A549 (cell line): ENCODE results near the gene LIPT2. TPM values are rescaled to one million over a fixed set of nuclear protein-coding genes. Genes with fewer than 3 reads are reported as not detected.
"Not testable (repeated sequence)": the region's sequence is repeated elsewhere in the genome, so short reads cannot be mapped to it uniquely, and the experiment has no call there.

Source experiments
- ATAC-seq, 2 experiments: fragments of 200-7000 bp in 1 of 2; fragments of >200 bp in 1 of 2; cut with Nextera tagmentation in 1 of 2; cut with Tn5 transposase in 1 of 2; 3 replicates each; pipeline versions ENCODE4 v1.8.0 to v1.9.1; 2018 to 2020; ENCODE audit warnings: mild to moderate bottlenecking in 1 of 2, moderate library complexity in 1 of 2
- CTCF ChIA-PET: fragments of 300-600 bp; sonication (Branson Sonifier 250); formaldehyde crosslinking; extraction: SDS; loops from one replicate; lab custom pipeline; 2021; ENCODE audit warnings: antibody characterized with exemption, inconsistent platforms; lab: Yijun Ruan, JAX
- POLR2A ChIA-PET: fragments of 350-600 bp; formaldehyde crosslinking; extraction: SDS; loops from one replicate; lab custom pipeline; 2021; ENCODE audit warnings: antibody characterized with exemption, inconsistent platforms; lab: Yijun Ruan, JAX
- DNase-seq, 2 experiments: peaks; one replicate each; pipeline versions ENCODE4 v3.0.0 to v3.0.0-alpha.2; 2011 to 2016; ENCODE audit warnings: low read depth in 1 of 2, low spot score in 1 of 2
- FAIRE-seq: peaks from 2 replicates; lab custom pipeline; 2011; peaks lifted over from hg19 to GRCh38; lab: Jason Lieb, UNC
- H3K27ac ChIP-seq, 2 experiments: fragments of >200 bp; sonication (Bioruptor Twin); formaldehyde crosslinking; 3 replicates each; pipeline ENCODE4 v1.5.1; 2016 to 2017
- H3K4me1 ChIP-seq: fragments of >200 bp; sonication (Bioruptor Twin); formaldehyde crosslinking; 3 replicates; pipeline ENCODE4 v1.6.1; 2016
- H3K4me2 ChIP-seq: fragments of >200 bp; sonication (Bioruptor Twin); formaldehyde crosslinking; 3 replicates; pipeline ENCODE4 v1.6.1; 2016
- H3K4me3 ChIP-seq: fragments of >200 bp; sonication (Bioruptor Twin); formaldehyde crosslinking; 3 replicates; pipeline ENCODE4 v1.5.1; 2016
- H3K9me3 ChIP-seq: fragments of >200 bp; sonication (Bioruptor Twin); formaldehyde crosslinking; 3 replicates; pipeline ENCODE4 v1.6.1; 2016
- CBX8 ChIP-seq: fragments of 200-600 bp; sonication (generic); IDR thresholded peaks from 2 replicates; pipeline ENCODE4 v1.6.1; 2016
- CHD4 ChIP-seq: fragments of 200-600 bp; sonication (generic); IDR thresholded peaks from 2 replicates; pipeline ENCODE4 v1.6.1; 2016; ENCODE audit warnings: antibody characterized with exemption, mild to moderate bottlenecking, borderline replicate concordance
- EHF ChIP-seq: fragments of 250-450 bp; sonication (Bioruptor Pico); IDR thresholded peaks from 2 replicates; pipeline ENCODE4 v1.5.0; 2020; ENCODE audit warnings: mild to moderate bottlenecking
- EP300 ChIP-seq, 2 experiments: fragments of >200 bp; sonication (Bioruptor Twin); formaldehyde crosslinking; IDR thresholded peaks; 2 replicates in 1 of 2; 3 replicates in 1 of 2; pipeline ENCODE4 v1.6.1; 2016 to 2017
- FOSL2 ChIP-seq, 2 experiments: fragments of 450-650 bp in 1 of 2; fragments of >200 bp in 1 of 2; sonication (Bioruptor Twin) in 1 of 2; formaldehyde crosslinking; IDR thresholded peaks; 2 replicates each; pipeline versions ENCODE4 v1.5.0 to v1.6.1; 2016 to 2020; ENCODE audit warnings: mild to moderate bottlenecking in 1 of 2, moderate library complexity in 1 of 2
- HOXA7 ChIP-seq: fragments of 250-450 bp; sonication (Bioruptor Pico); IDR thresholded peaks from 2 replicates; pipeline ENCODE4 v1.5.0; 2020; ENCODE audit warnings: mild to moderate bottlenecking, moderate library complexity
- HOXB13 ChIP-seq: fragments of 250-450 bp; sonication (Bioruptor Pico); IDR thresholded peaks from 2 replicates; pipeline ENCODE4 v1.5.0; 2020; ENCODE audit warnings: low read depth, mild to moderate bottlenecking, moderate library complexity
- JUNB ChIP-seq: fragments of >200 bp; sonication (Bioruptor Twin); formaldehyde crosslinking; IDR thresholded peaks from 2 replicates; pipeline ENCODE4 v1.6.1; 2016
- KDM5A ChIP-seq: fragments of 200-600 bp; sonication (generic); IDR thresholded peaks from 2 replicates; pipeline ENCODE4 v1.6.1; 2016; ENCODE audit warnings: antibody characterized with exemption, mild to moderate bottlenecking
- MAZ ChIP-seq: fragments of 150-350 bp; IDR thresholded peaks from 2 replicates; pipeline ENCODE4 v1.6.1; 2014; ENCODE audit warnings: antibody characterized with exemption, low read depth, low read length, borderline replicate concordance
- NPAS2 ChIP-seq: fragments of 250-450 bp; sonication (Bioruptor Pico); IDR thresholded peaks from 2 replicates; pipeline ENCODE4 v1.8.0; 2022; ENCODE audit warnings: mild to moderate bottlenecking, moderate library complexity, borderline replicate concordance
- POLR2A ChIP-seq: IDR thresholded peaks from 2 replicates; pipeline ENCODE4 v1.6.1; 2012; ENCODE audit warnings: mild to moderate bottlenecking, low read length
- POLR2AphosphoS2 ChIP-seq: conservative IDR thresholded peaks from 2 replicates; pipeline ENCODE4 v1.6.1; 2012; ENCODE audit warnings: low read length, improper control_type of control experiment, inconsistent platforms
- RAD21 ChIP-seq, 2 experiments: fragments of >200 bp in 1 of 2; sonication (Bioruptor Twin) in 1 of 2; formaldehyde crosslinking in 1 of 2; IDR thresholded peaks in 1 of 2; conservative IDR thresholded peaks in 1 of 2; 2 replicates in 1 of 2; 3 replicates in 1 of 2; pipeline ENCODE4 v1.6.1; 2012 to 2018; ENCODE audit warnings: inconsistent platforms in 1 of 2
- SREBF2 ChIP-seq: fragments of 450-650 bp; IDR thresholded peaks from 2 replicates; pipeline ENCODE4 v1.6.1; 2014; ENCODE audit warnings: mild to moderate bottlenecking, moderate library complexity
- ZC3H11A ChIP-seq: fragments of 450-650 bp; IDR thresholded peaks from 2 replicates; pipeline ENCODE4 v1.6.1; 2014; ENCODE audit warnings: antibody characterized with exemption, mild to moderate bottlenecking
- ZSCAN20 ChIP-seq: fragments of 250-450 bp; sonication (Bioruptor Pico); IDR thresholded peaks from 2 replicates; pipeline ENCODE4 v1.8.0; 2022; ENCODE audit warnings: mild to moderate bottlenecking, moderate library complexity
- WGBS: methylation state at CpG from one replicate; pipeline ENCODE4 v1.1.6; 2017; ENCODE audit errors: missing lambda C conversion rate; 5-methylcytosine and 5-hydroxymethylcytosine counted together
- polyA plus RNA-seq, 4 experiments: library from polyadenylated mRNA; depleted of rRNA in 3 of 4; stranded (reverse); fragments of >200 nt; fragmentation: RNase III in 1 of 4; extraction: RNeasy Plus Mini Kit Qiagen cat#74134 plus additional on column Dnase treatment in 1 of 4; gene quantifications; 2 replicates in 3 of 4; 3 replicates in 1 of 4; pipeline ENCODE4 v1.2.3, GENCODE V29; 2011 to 2017
- TF ChIP-seq, protein P1 (sequence below): fragments of 150-350 bp; IDR thresholded peaks from 2 replicates; pipeline ENCODE4 v1.6.1; 2014; ENCODE audit warnings: low read depth, mild to moderate bottlenecking, low read length
- TF ChIP-seq, protein P2 (sequence below): fragments of >200 bp; sonication (Bioruptor Twin); formaldehyde crosslinking; IDR thresholded peaks from 3 replicates; pipeline ENCODE4 v1.5.1; 2016
- TF ChIP-seq, protein P3 (sequence below): fragments of 250-450 bp; sonication (Bioruptor Pico); IDR thresholded peaks from 2 replicates; pipeline ENCODE4 v1.5.0; 2020; ENCODE audit warnings: low read depth, mild to moderate bottlenecking, moderate library complexity

Gene LIPT2
- polyA plus RNA-seq, 2 of the 4 experiments (the other 2 are of a cell fraction) = 4.8 to 9.8 TPM

DNA sequence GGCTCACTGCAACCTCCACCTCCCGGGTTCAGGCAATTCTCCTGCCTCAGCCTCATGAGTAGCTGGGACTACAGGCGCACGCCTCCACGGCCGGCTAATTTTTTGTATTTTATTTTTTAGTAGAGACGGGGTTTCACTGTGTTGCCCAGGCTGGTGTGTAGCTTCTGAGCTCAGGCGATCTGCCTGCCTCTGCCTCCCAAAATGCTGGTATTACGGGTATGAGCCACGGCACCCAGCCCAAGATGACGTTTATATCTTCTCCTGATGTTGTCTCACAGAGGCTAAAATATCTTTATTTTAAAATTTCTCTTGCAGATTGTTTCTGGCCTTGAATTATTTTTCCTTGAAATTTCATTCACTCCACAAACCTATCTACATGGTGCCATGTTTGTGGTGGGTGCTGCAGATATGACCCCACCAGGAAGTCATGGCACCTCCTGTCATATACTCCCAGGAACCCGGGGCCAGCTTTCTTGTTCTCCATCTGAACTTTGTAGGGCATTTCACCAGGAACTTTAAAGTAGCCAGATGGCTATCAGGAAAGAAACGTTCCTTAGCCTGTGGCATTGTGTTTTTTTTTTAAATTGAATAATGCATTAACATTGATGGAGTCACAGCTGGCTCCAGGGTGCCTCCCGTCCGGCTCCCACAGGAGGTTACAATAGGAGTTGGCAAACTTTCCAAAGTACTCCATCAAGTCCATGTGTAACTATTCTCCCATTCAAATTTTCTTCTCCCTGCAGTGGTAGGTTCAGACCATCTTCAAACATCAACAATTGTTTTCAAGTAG lies 42.0 kb upstream of the LIPT2 start:
- H3K4me2 ChIP-seq = no peak overlapping the region
- H3K4me1 ChIP-seq = no peaks in the 10 kb centered on the region

DNA sequence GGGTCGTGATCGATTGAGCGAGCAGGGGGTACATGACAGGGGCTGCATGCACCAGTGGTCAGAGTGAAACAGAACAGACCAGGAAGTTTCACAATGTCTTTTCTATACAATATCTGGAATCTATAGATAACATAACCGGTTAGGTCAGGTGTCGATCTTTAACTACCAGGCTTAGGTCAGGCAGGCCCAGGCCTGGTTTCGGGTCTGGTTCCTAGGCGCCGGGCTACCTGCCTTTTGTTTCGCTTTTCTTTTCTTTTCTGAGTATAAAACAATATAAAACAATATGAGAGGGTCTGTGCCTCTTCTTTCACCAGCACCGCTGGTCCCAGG lies 41.4 kb upstream of the LIPT2 start:
- CTCF ChIA-PET = interaction anchor here (1.2 kb wide), 1 partner anchor 29 kb away, joined by 3 read pairs; no protein-coding TSS in a partner anchor

More for the DNA sequence above, 42.0 kb upstream of the LIPT2 start:
- CTCF ChIA-PET = interaction anchor here (0.6 to 1.3 kb wide), 2 partner anchors 82 to 1315 kb away, joined by 5 to 7 read pairs; no protein-coding TSS in a partner anchor
- WGBS = 72% methylated on average over 14 of the region's 14 CpGs
- POLR2A ChIA-PET = interaction anchor here (0.6 kb wide), 1 partner anchor 10 kb away, joined by 3 read pairs; no protein-coding TSS in a partner anchor
- Histone ChIP-seq H3K4me3 (no peak overlapping the region), H3K9me3 (no peaks in the 10 kb centered on the region; the same call in 2 of the 3 replicates)
- TF ChIP-seq CHD4 (no peak), EHF (CRISPR knock-in tag) (no peak), HOXA7 (CRISPR knock-in tag) (no peak), FOSL2 (IDR thresholded peaks at IDR 0.05) (no peak), FOSL2 (CRISPR knock-in tag; IDR thresholded peaks at IDR 0.05) (no peak), MAZ (no peak), ZC3H11A (no peak), POLR2A (no peak), HOXB13 (CRISPR knock-in tag) (no peak), POLR2AphosphoS2 (no peak)
- TF ChIP-seq, protein P1, sequence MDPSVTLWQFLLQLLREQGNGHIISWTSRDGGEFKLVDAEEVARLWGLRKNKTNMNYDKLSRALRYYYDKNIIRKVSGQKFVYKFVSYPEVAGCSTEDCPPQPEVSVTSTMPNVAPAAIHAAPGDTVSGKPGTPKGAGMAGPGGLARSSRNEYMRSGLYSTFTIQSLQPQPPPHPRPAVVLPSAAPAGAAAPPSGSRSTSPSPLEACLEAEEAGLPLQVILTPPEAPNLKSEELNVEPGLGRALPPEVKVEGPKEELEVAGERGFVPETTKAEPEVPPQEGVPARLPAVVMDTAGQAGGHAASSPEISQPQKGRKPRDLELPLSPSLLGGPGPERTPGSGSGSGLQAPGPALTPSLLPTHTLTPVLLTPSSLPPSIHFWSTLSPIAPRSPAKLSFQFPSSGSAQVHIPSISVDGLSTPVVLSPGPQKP = no peak
- TF ChIP-seq, protein P2, sequence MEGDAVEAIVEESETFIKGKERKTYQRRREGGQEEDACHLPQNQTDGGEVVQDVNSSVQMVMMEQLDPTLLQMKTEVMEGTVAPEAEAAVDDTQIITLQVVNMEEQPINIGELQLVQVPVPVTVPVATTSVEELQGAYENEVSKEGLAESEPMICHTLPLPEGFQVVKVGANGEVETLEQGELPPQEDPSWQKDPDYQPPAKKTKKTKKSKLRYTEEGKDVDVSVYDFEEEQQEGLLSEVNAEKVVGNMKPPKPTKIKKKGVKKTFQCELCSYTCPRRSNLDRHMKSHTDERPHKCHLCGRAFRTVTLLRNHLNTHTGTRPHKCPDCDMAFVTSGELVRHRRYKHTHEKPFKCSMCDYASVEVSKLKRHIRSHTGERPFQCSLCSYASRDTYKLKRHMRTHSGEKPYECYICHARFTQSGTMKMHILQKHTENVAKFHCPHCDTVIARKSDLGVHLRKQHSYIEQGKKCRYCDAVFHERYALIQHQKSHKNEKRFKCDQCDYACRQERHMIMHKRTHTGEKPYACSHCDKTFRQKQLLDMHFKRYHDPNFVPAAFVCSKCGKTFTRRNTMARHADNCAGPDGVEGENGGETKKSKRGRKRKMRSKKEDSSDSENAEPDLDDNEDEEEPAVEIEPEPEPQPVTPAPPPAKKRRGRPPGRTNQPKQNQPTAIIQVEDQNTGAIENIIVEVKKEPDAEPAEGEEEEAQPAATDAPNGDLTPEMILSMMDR = no peak
- TF ChIP-seq, all 56 proteins: peak for 0
- no peak overlapping the region for H3K27ac ChIP-seq
- no peak for ATAC-seq
- no peak for DNase-seq
- FAIRE-seq = no peak

DNA sequence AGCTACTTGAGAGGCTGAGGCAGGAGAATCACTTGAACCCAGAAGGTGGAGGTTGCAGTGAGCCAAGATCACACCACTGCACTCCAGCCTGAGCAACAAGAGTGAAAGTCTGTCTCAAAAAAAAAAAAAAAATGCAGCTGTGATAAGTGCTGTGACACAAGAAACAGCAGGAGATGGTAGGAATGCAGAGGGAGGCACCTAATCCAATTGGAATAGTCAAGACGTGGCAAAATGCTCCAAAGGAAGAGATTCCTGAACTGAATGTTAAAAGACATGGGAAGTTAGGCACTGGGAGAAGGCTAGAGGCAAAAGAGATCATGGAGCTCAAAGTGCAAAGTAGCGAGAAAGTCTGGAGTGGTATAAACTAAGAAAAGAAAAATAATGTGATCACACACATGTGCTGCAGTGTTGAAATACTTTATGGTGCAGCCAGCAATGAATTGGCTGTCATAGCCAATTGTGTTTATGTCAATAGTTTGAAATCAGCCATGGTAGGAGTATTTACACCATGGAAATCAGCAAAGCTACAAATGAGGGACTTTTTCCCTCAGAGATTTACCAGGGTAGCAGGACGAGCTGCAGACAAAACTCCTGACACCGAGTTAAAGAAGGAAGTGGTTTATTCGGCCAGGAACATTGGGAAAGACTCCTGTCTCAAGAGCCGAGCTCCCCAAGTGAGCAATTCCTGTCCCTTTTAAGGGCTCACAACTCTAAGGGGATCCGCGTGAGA lies 40.9 kb upstream of the LIPT2 start:
- Histone ChIP-seq H3K4me2 (no peak overlapping the region), H3K4me1 (no peaks in the 10 kb centered on the region)
- no peak for FAIRE-seq
- 65% methylated on average over 8 of the region's 8 CpGs for WGBS
- ChIA-PET CTCF (interaction anchor here (0.7 to 1.2 kb wide), 4 partner anchors 29 to 294 kb away, joined by 3 to 8 read pairs (median 3); no protein-coding TSS in a partner anchor), POLR2A (no interaction called here)
- TF ChIP-seq, protein P3, sequence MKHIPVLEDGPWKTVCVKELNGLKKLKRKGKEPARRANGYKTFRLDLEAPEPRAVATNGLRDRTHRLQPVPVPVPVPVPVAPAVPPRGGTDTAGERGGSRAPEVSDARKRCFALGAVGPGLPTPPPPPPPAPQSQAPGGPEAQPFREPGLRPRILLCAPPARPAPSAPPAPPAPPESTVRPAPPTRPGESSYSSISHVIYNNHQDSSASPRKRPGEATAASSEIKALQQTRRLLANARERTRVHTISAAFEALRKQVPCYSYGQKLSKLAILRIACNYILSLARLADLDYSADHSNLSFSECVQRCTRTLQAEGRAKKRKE (CRISPR knock-in tag) = no peak
- TF ChIP-seq CBX8 = no peak
- no peak for TF ChIP-seq CHD4
- no peak for TF ChIP-seq SREBF2
- TF ChIP-seq POLR2A = no peak
- no peak for TF ChIP-seq NPAS2
- TF ChIP-seq JUNB = no peak
- TF ChIP-seq KDM5A = no peak
- no peak for TF ChIP-seq RAD21 (conservative IDR thresholded peaks at IDR 0.05 in 1 of 2, IDR thresholded peaks at IDR 0.05 in 1 of 2)
- TF ChIP-seq EP300 (IDR thresholded peaks at IDR 0.05) = no peak
- no peak for TF ChIP-seq ZSCAN20 (CRISPR knock-in tag)
- TF ChIP-seq, all 56 proteins: peak for 0
- Histone ChIP-seq H3K4me3 (no peak overlapping the region), H3K9me3 (no peaks in the 10 kb centered on the region; the same call in 2 of the 3 replicates), H3K27ac (no peak overlapping the region)
- DNase-seq = no peak
- ATAC-seq = no peak

More for the DNA sequence above, 41.4 kb upstream of the LIPT2 start:
- ATAC-seq, FAIRE-seq, H3K27ac ChIP-seq, DNase-seq, POLR2A ChIA-PET, H3K4me1 ChIP-seq, H3K4me2 ChIP-seq, H3K4me3 ChIP-seq, H3K9me3 ChIP-seq: not testable (repeated sequence)
- 90% methylated on average over 10 of the region's 10 CpGs for WGBS
